H9 (cell line): ENCODE results near the gene PRCD. TPM values are rescaled to one million over a fixed set of nuclear protein-coding genes. Genes with fewer than 3 reads are reported as not detected.

Experiments
- DNase-seq: peaks from one replicate; pipeline ENCODE4 v3.0.0-alpha.2; 2017
- H2AFZ ChIP-seq: one replicate; pipeline ENCODE4 v1.6.1; 2013; ENCODE audit warnings: mild to moderate bottlenecking, low read length, control low read depth, moderate library complexity
- H2AK5ac ChIP-seq: 2 replicates; pipeline ENCODE4 v1.6.1; 2013; ENCODE audit warnings: low read length, control low read depth, mixed read lengths; ENCODE audit not compliant: insufficient read length
- H2BK120ac ChIP-seq: one replicate; pipeline ENCODE4 v1.6.1; 2013; ENCODE audit warnings: low read depth, mild to moderate bottlenecking, low read length, control low read depth, inconsistent platforms; ENCODE audit not compliant: poor library complexity, severe bottlenecking
- H2BK12ac ChIP-seq: 2 replicates; pipeline ENCODE4 v1.6.1; 2013; ENCODE audit warnings: low read length, control low read depth, mixed read lengths, low read depth; ENCODE audit not compliant: insufficient read length
- H2BK15ac ChIP-seq: 2 replicates; pipeline ENCODE4 v1.6.1; 2013; ENCODE audit warnings: low read depth, low read length, control low read depth
- H2BK20ac ChIP-seq: one replicate; pipeline ENCODE4 v1.6.1; 2013; ENCODE audit warnings: low read depth, mild to moderate bottlenecking, low read length, control low read depth, inconsistent platforms; ENCODE audit not compliant: poor library complexity, severe bottlenecking
- H2BK5ac ChIP-seq: 2 replicates; pipeline ENCODE4 v1.6.1; 2013; ENCODE audit warnings: low read length, control low read depth, mixed read lengths; ENCODE audit not compliant: insufficient read length
- H3K14ac ChIP-seq: 2 replicates; pipeline ENCODE4 v1.6.1; 2013; ENCODE audit warnings: low read length, control low read depth; ENCODE audit not compliant: insufficient read depth
- H3K18ac ChIP-seq: 2 replicates; pipeline ENCODE4 v1.6.1; 2013; ENCODE audit warnings: low read depth, mild to moderate bottlenecking, mixed read lengths, low read length, control low read depth; ENCODE audit not compliant: insufficient read length
- H3K23ac ChIP-seq: 2 replicates; pipeline ENCODE4 v1.6.1; 2013; ENCODE audit warnings: low read length, control low read depth, mixed read lengths, low read depth; ENCODE audit not compliant: insufficient read length
- H3K23me2 ChIP-seq: 2 replicates; pipeline ENCODE4 v1.6.1; 2013; ENCODE audit warnings: low read depth, mild to moderate bottlenecking, mixed read lengths, low read length, control low read depth; ENCODE audit not compliant: insufficient read length, poor library complexity, severe bottlenecking
- H3K27ac ChIP-seq: 2 replicates; pipeline ENCODE4 v1.5.1; 2013; ENCODE audit warnings: low read length, control low read depth, mixed read lengths, low read depth; ENCODE audit not compliant: insufficient read length
- H3K27me3 ChIP-seq: 2 replicates; pipeline ENCODE4 v1.6.1; 2013; ENCODE audit warnings: low read length, control low read depth, inconsistent platforms; ENCODE audit not compliant: insufficient read depth
- H3K4ac ChIP-seq: 2 replicates; pipeline ENCODE4 v1.6.1; 2013; ENCODE audit warnings: low read depth, mild to moderate bottlenecking, control low read depth, inconsistent platforms, low read length, moderate library complexity
- H3K4me1 ChIP-seq: 2 replicates; pipeline ENCODE4 v1.6.1; 2013; ENCODE audit warnings: low read length, control low read depth, inconsistent platforms; ENCODE audit not compliant: insufficient read depth
- H3K4me2 ChIP-seq: 2 replicates; pipeline ENCODE4 v1.6.1; 2013; ENCODE audit warnings: low read length, control low read depth, mixed read lengths; ENCODE audit not compliant: insufficient read length, insufficient read depth
- H3K56ac ChIP-seq: 2 replicates; pipeline ENCODE4 v1.6.1; 2013; ENCODE audit warnings: low read depth, mild to moderate bottlenecking, mixed read lengths, low read length, control low read depth; ENCODE audit not compliant: insufficient read length
- H3K79me1 ChIP-seq: 2 replicates; pipeline ENCODE4 v1.6.1; 2013; ENCODE audit warnings: low read depth, mild to moderate bottlenecking, moderate library complexity, low read length, control low read depth, inconsistent platforms; ENCODE audit not compliant: insufficient read depth, poor library complexity, severe bottlenecking
- H3K79me2 ChIP-seq: 2 replicates; pipeline ENCODE4 v1.6.1; 2013; ENCODE audit warnings: low read length, control low read depth, inconsistent platforms; ENCODE audit not compliant: insufficient read depth
- H3K9ac ChIP-seq: 2 replicates; pipeline ENCODE4 v1.6.1; 2013; ENCODE audit warnings: low read length, control low read depth, mixed read lengths; ENCODE audit not compliant: insufficient read length; ENCODE audit errors: extremely low read depth
- H3K9me3 ChIP-seq: one replicate; pipeline ENCODE4 v1.6.1; 2013; ENCODE audit warnings: low read depth, low read length, inconsistent platforms; ENCODE audit not compliant: control insufficient read depth
- H3T11ph ChIP-seq: one replicate; pipeline ENCODE4 v1.6.1; 2013; ENCODE audit warnings: mild to moderate bottlenecking, low read length, control low read depth, inconsistent platforms
- H4K20me1 ChIP-seq: one replicate; pipeline ENCODE4 v1.6.1; 2013; ENCODE audit not compliant: control insufficient read depth, insufficient read length, insufficient read depth
- H4K5ac ChIP-seq: 2 replicates; pipeline ENCODE4 v1.6.1; 2013; ENCODE audit warnings: low read depth, mild to moderate bottlenecking, mixed read lengths, low read length, control low read depth; ENCODE audit not compliant: insufficient read length
- H4K8ac ChIP-seq: replicated peaks from 2 replicates; pipeline ENCODE4 v1.6.1; 2013; ENCODE audit warnings: low read length, control low read depth, mixed read lengths, low read depth; ENCODE audit not compliant: insufficient read length
- H4K91ac ChIP-seq: 2 replicates; pipeline ENCODE4 v1.6.1; 2013; ENCODE audit warnings: low read depth, mild to moderate bottlenecking, moderate library complexity, mixed read lengths, low read length, control low read depth; ENCODE audit not compliant: insufficient read length
- H3K27ac Mint-ChIP-seq, 3 experiments: 2 replicates in 2 of 3; 3 replicates in 1 of 3; pipeline ENCODE4 v1.8.0; 2020 to 2021; ENCODE audit warnings: mixed read lengths in 3 of 3, mild to moderate bottlenecking in 1 of 3, moderate library complexity in 1 of 3
- H3K27me3 Mint-ChIP-seq: 2 replicates; pipeline ENCODE4 v1.8.0; 2021; ENCODE audit warnings: low read depth, mild to moderate bottlenecking, moderate library complexity, mixed read lengths
- H3K36me3 Mint-ChIP-seq, 3 experiments: 2 replicates in 2 of 3; 3 replicates in 1 of 3; pipeline ENCODE4 v1.8.0; 2020 to 2021; ENCODE audit warnings: low read depth in 3 of 3, mixed read lengths in 3 of 3; ENCODE audit not compliant: insufficient read depth in 1 of 3
- H3K4me1 Mint-ChIP-seq, 2 experiments: 2 replicates each; pipeline ENCODE4 v1.8.0; 2020; ENCODE audit warnings: mixed read lengths in 2 of 2
- H3K4me3 Mint-ChIP-seq, 2 experiments: 2 replicates in 1 of 2; 3 replicates in 1 of 2; pipeline ENCODE4 v1.8.0; 2020 to 2021; ENCODE audit warnings: mild to moderate bottlenecking in 2 of 2, mixed read lengths in 2 of 2, moderate library complexity in 1 of 2
- H3K9me3 Mint-ChIP-seq, 2 experiments: 2 replicates in 1 of 2; 3 replicates in 1 of 2; pipeline ENCODE4 v1.8.0; 2020; ENCODE audit warnings: mild to moderate bottlenecking in 2 of 2, mixed read lengths in 2 of 2, moderate library complexity in 1 of 2
- WGBS: extraction: QIAGEN DNeasy Blood & Tissue Kit; methylation state at CpG from one replicate; pipeline ENCODE4 v1.1.7; 2013; ENCODE audit warnings: missing lambda C conversion rate, low lambda C conversion rate, mixed read lengths; ENCODE audit not compliant: insufficient read length; ENCODE audit errors: extremely low coverage; 5-methylcytosine and 5-hydroxymethylcytosine counted together
- total RNA-seq: library from RNA; stranded (reverse); gene quantifications from 2 replicates; pipeline ENCODE4 v1.2.1, GENCODE V29; 2021
- TF ChIP-seq, protein P1 (sequence below): fragments of 200-600 bp; sonication (generic); conservative IDR thresholded peaks from 3 replicates; pipeline ENCODE4 v1.8.0; 2021; ENCODE audit warnings: antibody characterized with exemption, mild to moderate bottlenecking

PRCD gene
- total RNA-seq, 1 experiment from 2014 or later, result 0.46 TPM

DNA sequence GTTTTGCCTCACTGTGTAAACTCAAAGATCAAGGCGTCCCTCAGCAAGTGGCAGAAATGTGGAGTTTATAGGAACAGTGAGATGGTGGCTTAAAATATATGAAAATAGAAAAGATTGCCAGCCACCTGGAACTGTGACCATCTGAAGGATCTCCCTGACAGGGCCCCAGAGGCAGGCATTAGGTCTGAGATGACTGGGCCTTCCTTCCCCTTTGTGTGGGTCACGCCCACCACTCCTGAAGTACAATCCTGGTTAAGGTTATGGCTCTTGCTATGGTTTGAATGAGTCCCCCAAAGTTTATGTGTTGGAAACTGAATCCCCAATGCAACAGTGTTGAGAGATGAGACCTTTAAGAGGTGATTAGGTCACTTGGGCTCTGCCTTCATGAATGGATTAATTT, 39.4 kb downstream of the PRCD start:
- Histone ChIP-seq H3K27me3 (peaks cover 4% of the 10 kb centered on the region; the same call in 1 of the 2 replicates), H2AFZ (no peak overlapping the region), H3K14ac (no peak overlapping the region), H3K23me2 (no peaks in the 10 kb centered on the region), H4K5ac (no peak overlapping the region), H3K4me1 (no peaks in the 10 kb centered on the region), H2BK15ac (no peak overlapping the region), H3T11ph (no peak overlapping the region), H3K23ac (no peak overlapping the region), H3K9ac (no peak overlapping the region), H2BK20ac (no peak overlapping the region), H4K8ac (no peak overlapping the region), H3K79me2 (no peaks in the 10 kb centered on the region), H2BK5ac (no peak overlapping the region), H3K27ac (no peak overlapping the region), H3K56ac (no peak overlapping the region), H3K79me1 (no peaks in the 10 kb centered on the region), H2BK12ac (no peak overlapping the region), H3K4me2 (no peak overlapping the region), H3K9me3 (no peaks in the 10 kb centered on the region), H4K20me1 (no peaks in the 10 kb centered on the region), H2AK5ac (no peak overlapping the region), H2BK120ac (no peak overlapping the region), H4K91ac (no peak overlapping the region), H3K18ac (no peak overlapping the region), H3K4ac (no peak overlapping the region)
- no peaks in the 10 kb centered on the region; a peak in 1 of 7 replicates for H3K36me3 Mint-ChIP-seq
- no peak overlapping the region for H3K27ac Mint-ChIP-seq
- H3K4me3 Mint-ChIP-seq, result no peak overlapping the region
- DNase-seq, result no peak
- no CpG with 5 or more reads among the region's 2 CpGs for WGBS
- peaks cover 2 to 10% of the 10 kb centered on the region in 2 experiments; a peak in 3 of 5 replicates for H3K9me3 Mint-ChIP-seq
- H3K27me3 Mint-ChIP-seq, result peaks cover 39% of the 10 kb centered on the region
- H3K4me1 Mint-ChIP-seq, result peaks cover 14 to 23% of the 10 kb centered on the region in 2 experiments
- TF ChIP-seq, protein P1, sequence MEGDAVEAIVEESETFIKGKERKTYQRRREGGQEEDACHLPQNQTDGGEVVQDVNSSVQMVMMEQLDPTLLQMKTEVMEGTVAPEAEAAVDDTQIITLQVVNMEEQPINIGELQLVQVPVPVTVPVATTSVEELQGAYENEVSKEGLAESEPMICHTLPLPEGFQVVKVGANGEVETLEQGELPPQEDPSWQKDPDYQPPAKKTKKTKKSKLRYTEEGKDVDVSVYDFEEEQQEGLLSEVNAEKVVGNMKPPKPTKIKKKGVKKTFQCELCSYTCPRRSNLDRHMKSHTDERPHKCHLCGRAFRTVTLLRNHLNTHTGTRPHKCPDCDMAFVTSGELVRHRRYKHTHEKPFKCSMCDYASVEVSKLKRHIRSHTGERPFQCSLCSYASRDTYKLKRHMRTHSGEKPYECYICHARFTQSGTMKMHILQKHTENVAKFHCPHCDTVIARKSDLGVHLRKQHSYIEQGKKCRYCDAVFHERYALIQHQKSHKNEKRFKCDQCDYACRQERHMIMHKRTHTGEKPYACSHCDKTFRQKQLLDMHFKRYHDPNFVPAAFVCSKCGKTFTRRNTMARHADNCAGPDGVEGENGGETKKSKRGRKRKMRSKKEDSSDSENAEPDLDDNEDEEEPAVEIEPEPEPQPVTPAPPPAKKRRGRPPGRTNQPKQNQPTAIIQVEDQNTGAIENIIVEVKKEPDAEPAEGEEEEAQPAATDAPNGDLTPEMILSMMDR, result no peak
